Kidney epithelial cell (primary cell): ENCODE results near the gene RTN4IP1. TPM values are rescaled to one million over a fixed set of nuclear protein-coding genes. Genes with fewer than 3 reads are reported as not detected.

Experiments
- DNase-seq: peaks from one replicate; pipeline ENCODE4 v3.0.0-alpha.2; 2010; ENCODE audit warnings: low read depth
- H3K27me3 ChIP-seq: 2 replicates; pipeline ENCODE4 v1.6.0; 2011; ENCODE audit warnings: low read length; ENCODE audit not compliant: control insufficient read depth, insufficient read depth
- H3K36me3 ChIP-seq: 2 replicates; pipeline ENCODE4 v1.5.1; 2011; ENCODE audit warnings: low read length; ENCODE audit not compliant: control insufficient read depth, insufficient read depth
- H3K4me3 ChIP-seq: 2 replicates; pipeline ENCODE4 v1.5.1; 2011; ENCODE audit warnings: low read depth, mild to moderate bottlenecking, control low read depth, low read length
- total RNA-seq: library from RNA; depleted of rRNA; stranded (reverse); fragments of >200 nt; gene quantifications from 2 replicates; pipeline ENCODE4 v1.2.3, GENCODE V29; 2015
- TF ChIP-seq, protein P1 (sequence below): IDR thresholded peaks from 2 replicates; pipeline ENCODE4 v1.5.1; 2011; ENCODE audit warnings: mild to moderate bottlenecking, moderate library complexity, low read length, control low read depth, inconsistent platforms; ENCODE audit not compliant: insufficient read depth, poor library complexity, severe bottlenecking

Gene RTN4IP1
- total RNA-seq, 1 donor from 2014 or later, result 8.2 TPM

DNA sequence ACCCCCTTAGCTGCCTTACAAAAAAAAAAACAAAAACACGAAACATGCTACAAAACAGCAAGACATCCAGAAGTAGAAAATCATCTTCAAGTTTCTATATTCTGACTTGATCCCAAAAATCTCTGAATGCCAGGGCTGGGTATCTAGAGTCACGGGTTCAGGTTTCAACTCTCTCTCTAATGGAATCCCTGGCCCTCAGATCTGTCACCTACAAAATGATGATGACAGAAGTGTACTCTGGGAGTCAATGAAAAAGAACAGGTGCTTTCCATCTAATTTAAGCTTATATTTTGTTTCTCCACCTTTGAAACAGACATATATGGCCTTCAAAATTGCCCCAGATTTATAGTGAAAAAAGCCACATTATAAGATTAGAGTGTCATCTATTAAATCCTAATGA lies 18.3 kb downstream of the RTN4IP1 start:
- no peak for DNase-seq
- TF ChIP-seq, protein P1, sequence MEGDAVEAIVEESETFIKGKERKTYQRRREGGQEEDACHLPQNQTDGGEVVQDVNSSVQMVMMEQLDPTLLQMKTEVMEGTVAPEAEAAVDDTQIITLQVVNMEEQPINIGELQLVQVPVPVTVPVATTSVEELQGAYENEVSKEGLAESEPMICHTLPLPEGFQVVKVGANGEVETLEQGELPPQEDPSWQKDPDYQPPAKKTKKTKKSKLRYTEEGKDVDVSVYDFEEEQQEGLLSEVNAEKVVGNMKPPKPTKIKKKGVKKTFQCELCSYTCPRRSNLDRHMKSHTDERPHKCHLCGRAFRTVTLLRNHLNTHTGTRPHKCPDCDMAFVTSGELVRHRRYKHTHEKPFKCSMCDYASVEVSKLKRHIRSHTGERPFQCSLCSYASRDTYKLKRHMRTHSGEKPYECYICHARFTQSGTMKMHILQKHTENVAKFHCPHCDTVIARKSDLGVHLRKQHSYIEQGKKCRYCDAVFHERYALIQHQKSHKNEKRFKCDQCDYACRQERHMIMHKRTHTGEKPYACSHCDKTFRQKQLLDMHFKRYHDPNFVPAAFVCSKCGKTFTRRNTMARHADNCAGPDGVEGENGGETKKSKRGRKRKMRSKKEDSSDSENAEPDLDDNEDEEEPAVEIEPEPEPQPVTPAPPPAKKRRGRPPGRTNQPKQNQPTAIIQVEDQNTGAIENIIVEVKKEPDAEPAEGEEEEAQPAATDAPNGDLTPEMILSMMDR, result no peak
- Histone ChIP-seq H3K36me3 (no peaks in the 10 kb centered on the region), H3K27me3 (no peaks in the 10 kb centered on the region), H3K4me3 (no peak overlapping the region)

DNA sequence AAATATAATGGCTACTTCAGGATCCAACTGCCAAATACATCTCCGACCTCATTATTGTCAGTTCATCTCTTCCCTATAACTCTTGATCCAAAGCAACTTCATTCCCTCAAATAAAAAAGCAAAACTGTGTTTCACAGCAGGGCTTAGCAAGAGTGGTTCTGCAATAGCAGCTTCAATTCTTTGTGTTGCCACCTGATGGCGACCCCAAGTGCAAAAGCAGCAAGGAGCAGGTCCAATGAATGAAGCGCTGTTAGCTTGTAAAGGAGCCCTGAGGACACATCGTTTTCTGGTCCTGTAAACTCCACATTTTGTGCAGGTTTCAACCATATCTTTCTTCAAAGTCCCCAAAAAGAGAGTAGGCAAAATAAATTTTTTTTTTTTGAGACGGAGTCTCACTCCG lies 19.6 kb downstream of the RTN4IP1 start:
- H3K4me3 ChIP-seq, result no peak overlapping the region
- H3K36me3 ChIP-seq, result no peaks in the 10 kb centered on the region
- no peak for DNase-seq
- TF ChIP-seq, protein P1, result peak; percentile 48
- H3K27me3 ChIP-seq, result no peaks in the 10 kb centered on the region

DNA sequence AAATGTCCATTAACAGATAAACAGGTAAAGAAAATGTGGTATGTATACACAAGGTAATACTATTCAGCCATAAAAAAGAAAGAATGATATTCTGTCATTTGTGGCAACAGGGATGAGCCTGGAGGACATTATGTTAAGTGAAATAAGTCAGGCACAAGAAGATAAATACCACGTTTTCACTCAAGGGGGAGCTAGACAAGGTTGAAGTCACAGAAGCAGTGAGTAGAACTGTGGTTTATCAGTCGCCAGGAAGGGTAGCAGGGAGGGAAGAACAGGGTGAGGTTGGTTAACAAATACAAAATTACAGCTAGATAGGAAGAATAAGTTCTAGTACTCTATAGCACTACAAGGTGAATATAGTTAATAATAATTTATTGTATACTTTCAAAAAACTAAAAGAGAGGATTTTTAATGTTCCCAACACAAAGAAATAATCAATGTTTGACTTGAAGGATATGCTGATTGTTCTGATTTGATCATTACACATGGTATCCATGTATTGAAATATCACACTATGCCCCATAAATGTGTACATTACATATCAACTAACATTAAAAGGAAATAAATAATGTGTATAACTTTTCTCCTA lies 21.1 kb downstream of the RTN4IP1 start:
- Histone ChIP-seq H3K36me3 (no peaks in the 10 kb centered on the region), H3K4me3 (no peak overlapping the region), H3K27me3 (no peaks in the 10 kb centered on the region)
- DNase-seq, result peak; percentile 47
- TF ChIP-seq, protein P1, result peak; percentile 53

DNA sequence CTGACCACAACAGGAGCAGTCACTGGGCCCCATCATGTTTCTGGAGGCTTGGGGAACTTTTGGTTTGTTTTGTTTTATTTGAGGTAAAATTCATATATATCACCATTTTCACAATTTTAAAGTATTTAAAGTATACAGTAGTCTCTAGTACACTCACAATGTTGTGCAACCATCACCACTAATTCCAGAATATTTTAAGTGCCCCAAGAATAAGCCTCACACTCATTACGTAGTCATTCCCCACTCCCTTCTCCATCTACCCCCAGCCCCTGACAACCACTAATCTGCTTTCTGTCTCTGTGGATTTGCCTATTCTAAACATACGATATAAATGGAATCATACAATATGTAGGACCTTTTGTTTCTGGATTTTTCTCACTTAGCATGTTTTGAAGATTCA lies 29.0 kb downstream of the RTN4IP1 start:
- Histone ChIP-seq H3K36me3 (no peaks in the 10 kb centered on the region), H3K4me3 (no peak overlapping the region), H3K27me3 (no peaks in the 10 kb centered on the region)
- no peak for DNase-seq
- TF ChIP-seq, protein P1, result no peak

DNA sequence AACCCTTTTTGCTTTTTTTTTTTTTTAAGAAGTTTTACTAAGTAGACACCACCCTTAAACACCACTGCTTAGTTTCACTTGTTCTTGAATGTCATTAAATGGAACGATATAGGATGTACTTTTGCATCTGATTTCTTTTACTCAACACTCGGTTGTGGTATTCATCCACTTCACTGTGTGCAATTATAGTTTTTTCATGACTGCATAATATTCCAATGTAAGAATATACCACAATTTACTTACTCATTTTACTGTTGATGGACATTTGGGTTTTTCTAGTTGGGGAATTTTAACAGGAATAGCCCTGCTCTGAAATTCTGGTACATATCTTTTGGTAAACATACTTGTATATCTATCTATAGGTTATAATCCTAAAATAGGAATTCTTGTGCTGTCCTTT lies 29.9 kb downstream of the RTN4IP1 start:
- Histone ChIP-seq H3K4me3 (no peak overlapping the region), H3K27me3 (no peaks in the 10 kb centered on the region), H3K36me3 (no peaks in the 10 kb centered on the region)
- no peak for DNase-seq
- TF ChIP-seq, protein P1, result no peak
